Measurements from ENCODE around the gene COBL.

DNA sequence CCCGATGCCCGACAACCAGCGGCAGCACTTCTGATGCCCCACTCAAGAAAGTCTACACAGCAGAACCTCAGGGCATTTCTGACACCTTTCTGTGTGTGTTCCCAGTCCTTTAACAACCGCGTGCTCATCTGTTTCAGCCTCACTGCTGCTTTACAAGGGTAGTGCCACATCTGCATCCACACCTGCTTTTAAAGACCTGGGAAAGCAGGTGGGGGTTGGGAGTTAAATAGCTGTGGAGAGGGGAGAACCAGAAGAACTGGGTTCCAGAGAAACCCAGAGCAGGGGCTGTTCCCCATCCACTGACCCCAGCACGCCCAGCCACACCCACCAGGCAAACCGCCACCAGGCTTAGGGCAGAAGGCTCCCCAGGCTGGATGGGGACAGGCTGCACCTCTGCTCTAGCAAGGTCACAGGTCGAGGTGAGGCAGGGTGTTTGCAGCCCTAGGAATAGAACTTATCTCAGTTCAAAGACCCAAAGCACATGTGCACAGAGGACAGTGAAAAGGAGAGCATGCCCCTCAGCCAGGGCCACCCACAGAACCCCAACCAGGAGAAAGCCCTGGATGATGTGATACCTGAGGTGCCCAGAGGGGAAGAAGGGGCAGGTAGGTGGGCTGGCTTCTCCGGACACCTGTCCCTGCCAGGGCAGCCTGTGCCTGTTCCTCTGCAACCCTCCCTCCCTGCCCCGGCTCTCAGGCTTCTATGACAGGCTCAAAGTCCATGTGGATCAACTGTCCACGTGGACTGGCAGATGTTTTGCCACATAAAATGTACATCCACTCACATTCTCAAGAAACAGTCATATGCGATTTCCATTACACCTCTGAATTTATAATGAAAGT lies 51.3 kb downstream of the COBL start:
- no peak for TF ChIP-seq NFRKB (IDR thresholded peaks at IDR 0.05)
- TF ChIP-seq SUZ12 (IDR thresholded peaks at IDR 0.05), result no peak
- TF ChIP-seq TARDBP (IDR thresholded peaks at IDR 0.05), result no peak
- TF ChIP-seq ELF4 (IDR thresholded peaks at IDR 0.05), result no peak
- no peak for TF ChIP-seq ZNF384 (IDR thresholded peaks at IDR 0.05)
- TF ChIP-seq PKNOX1 (IDR thresholded peaks at IDR 0.05), result no peak
- no peak for TF ChIP-seq ARNT (IDR thresholded peaks at IDR 0.05)
- TF ChIP-seq HDGF (IDR thresholded peaks at IDR 0.05; ENCODE audit: borderline replicate concordance), result no peak
- TF ChIP-seq FOXK2 (IDR thresholded peaks at IDR 0.05), result no peak
- no peak for TF ChIP-seq FOXA1 (IDR thresholded peaks at IDR 0.05)
